PC-9 (cell line): Measurements from ENCODE around the gene BANP.

ENCODE experiments used
- CTCF ChIP-seq: fragments of 200-600 bp; sonication (generic); conservative IDR thresholded peaks from 2 replicates; pipeline ENCODE4 v1.6.1; 2017; ENCODE audit warnings: mixed run types, antibody characterized with exemption, mild to moderate bottlenecking, moderate library complexity
- EZH2 ChIP-seq: fragments of 200-600 bp; sonication (generic); IDR thresholded peaks from 2 replicates; pipeline ENCODE4 v1.8.0; 2017; ENCODE audit warnings: antibody characterized with exemption, low read depth

- TF ChIP-seq CTCF (no peak), EZH2 (no peak)
Measured at GRCh38 chr16:87924041-87924810, 27.0 kb upstream of the BANP start.
